ENCODE measurements around the gene ACTR3.
A peak's percentile ranks its signal among the peaks of the same experiment; 100 is the strongest.

Gene ACTR3

DNA sequence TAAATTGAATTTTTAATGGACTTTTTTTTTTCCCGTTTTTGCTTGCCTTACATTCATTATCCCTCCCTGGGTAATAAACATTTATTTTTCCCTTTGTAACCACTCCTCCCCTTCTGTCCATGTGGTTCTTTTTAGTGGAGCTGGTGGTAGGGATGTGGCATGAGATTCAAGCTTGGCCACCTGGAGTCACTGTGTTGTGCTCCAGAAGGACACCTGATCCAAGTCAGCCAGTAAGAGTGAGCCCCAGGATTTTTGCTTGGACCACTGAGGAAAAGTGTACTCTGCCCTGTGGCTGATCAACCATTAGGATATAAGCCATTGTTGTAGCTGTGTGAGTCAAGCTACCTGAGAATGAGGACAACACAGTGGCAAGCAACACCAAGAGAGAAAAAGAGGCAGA is 11.1 kb upstream of the ACTR3 start:
- Histone ChIP-seq H3K27me3 (ENCODE audit: control insufficient read depth, low read length) (no peaks in the 10 kb centered on the region), H3K4me3 (ENCODE audit: low read length) (no peak overlapping the region), H3K79me2 (ENCODE audit: control insufficient read depth, low read length) (peaks cover 27% of the 10 kb centered on the region), H3K36me3 (ENCODE audit: control insufficient read depth, low read length) (peaks cover 50% of the 10 kb centered on the region), H3K9me2 (replicated peaks; ENCODE audit: control insufficient read depth, low read length) (no peaks in the 10 kb centered on the region), H3K27ac (ENCODE audit: low read depth, low read length) (no peak overlapping the region), H3K4me1 (ENCODE audit: control insufficient read depth, low read length) (peaks cover 40% of the 10 kb centered on the region), H4K20me1 (ENCODE audit: control insufficient read depth, insufficient read depth, low read depth, low read length) (no peaks in the 10 kb centered on the region), H3K4me2 (ENCODE audit: low read length) (no peak overlapping the region), H3F3A (ENCODE audit: control insufficient read depth, insufficient read depth) (peaks cover 6% of the 10 kb centered on the region; the same call in 1 of the 2 replicates), H3K9me3 (ENCODE audit: control insufficient read depth, insufficient read depth, low read length) (no peaks in the 10 kb centered on the region)
- no peak for TF ChIP-seq EZH2phosphoT487 (IDR thresholded peaks at IDR 0.05; ENCODE audit: borderline replicate concordance, low read length)
- TF ChIP-seq, protein P1, sequence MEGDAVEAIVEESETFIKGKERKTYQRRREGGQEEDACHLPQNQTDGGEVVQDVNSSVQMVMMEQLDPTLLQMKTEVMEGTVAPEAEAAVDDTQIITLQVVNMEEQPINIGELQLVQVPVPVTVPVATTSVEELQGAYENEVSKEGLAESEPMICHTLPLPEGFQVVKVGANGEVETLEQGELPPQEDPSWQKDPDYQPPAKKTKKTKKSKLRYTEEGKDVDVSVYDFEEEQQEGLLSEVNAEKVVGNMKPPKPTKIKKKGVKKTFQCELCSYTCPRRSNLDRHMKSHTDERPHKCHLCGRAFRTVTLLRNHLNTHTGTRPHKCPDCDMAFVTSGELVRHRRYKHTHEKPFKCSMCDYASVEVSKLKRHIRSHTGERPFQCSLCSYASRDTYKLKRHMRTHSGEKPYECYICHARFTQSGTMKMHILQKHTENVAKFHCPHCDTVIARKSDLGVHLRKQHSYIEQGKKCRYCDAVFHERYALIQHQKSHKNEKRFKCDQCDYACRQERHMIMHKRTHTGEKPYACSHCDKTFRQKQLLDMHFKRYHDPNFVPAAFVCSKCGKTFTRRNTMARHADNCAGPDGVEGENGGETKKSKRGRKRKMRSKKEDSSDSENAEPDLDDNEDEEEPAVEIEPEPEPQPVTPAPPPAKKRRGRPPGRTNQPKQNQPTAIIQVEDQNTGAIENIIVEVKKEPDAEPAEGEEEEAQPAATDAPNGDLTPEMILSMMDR (IDR thresholded peaks at IDR 0.05; ENCODE audit: low read depth, low read length, poor library complexity, severe bottlenecking), result no peak

DNA sequence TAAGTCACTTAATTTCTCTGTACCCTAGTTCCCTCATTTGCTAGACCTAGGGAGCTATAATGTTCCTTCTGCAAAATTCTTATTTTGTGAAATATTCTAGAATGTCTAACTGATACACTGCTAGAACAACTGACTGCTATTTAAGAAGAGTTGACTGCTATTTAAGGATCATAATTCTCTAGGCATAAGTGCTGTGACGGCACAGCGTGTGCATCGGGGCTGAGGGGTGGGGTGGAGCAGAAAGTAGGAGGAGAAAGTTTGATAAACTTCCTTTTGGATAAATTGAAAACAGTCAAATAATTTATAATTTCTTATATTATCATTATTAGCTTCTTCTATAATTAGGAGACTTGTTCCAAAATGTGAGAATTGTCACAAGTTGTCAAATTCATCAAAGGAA is 10.4 kb upstream of the ACTR3 start:
- H3K27ac ChIP-seq (ENCODE audit: low read depth, low read length), result no peak overlapping the region
- H3K27me3 ChIP-seq (ENCODE audit: control insufficient read depth, low read length), result no peaks in the 10 kb centered on the region
- H3K4me1 ChIP-seq (ENCODE audit: control insufficient read depth, low read length), result peaks cover 37% of the 10 kb centered on the region
- peaks cover 35% of the 10 kb centered on the region for H3K79me2 ChIP-seq (ENCODE audit: control insufficient read depth, low read length)
- no peak overlapping the region for H3K4me3 ChIP-seq (ENCODE audit: low read length)
- H3K9me3 ChIP-seq (ENCODE audit: control insufficient read depth, insufficient read depth, low read length), result no peaks in the 10 kb centered on the region
- no peak overlapping the region for H3K4me2 ChIP-seq (ENCODE audit: low read length)
- H4K20me1 ChIP-seq (ENCODE audit: control insufficient read depth, insufficient read depth, low read depth, low read length), result no peaks in the 10 kb centered on the region
- H3K9me2 ChIP-seq (replicated peaks; ENCODE audit: control insufficient read depth, low read length), result no peaks in the 10 kb centered on the region
- H3K36me3 ChIP-seq (ENCODE audit: control insufficient read depth, low read length), result peaks cover 51% of the 10 kb centered on the region
- H3F3A ChIP-seq (ENCODE audit: control insufficient read depth, insufficient read depth), result peaks cover 6% of the 10 kb centered on the region; the same call in 1 of the 2 replicates
- TF ChIP-seq EZH2phosphoT487 (IDR thresholded peaks at IDR 0.05; ENCODE audit: borderline replicate concordance, low read length), result no peak
- TF ChIP-seq, protein P1 (IDR thresholded peaks at IDR 0.05; ENCODE audit: low read depth, low read length, poor library complexity, severe bottlenecking), result no peak

DNA sequence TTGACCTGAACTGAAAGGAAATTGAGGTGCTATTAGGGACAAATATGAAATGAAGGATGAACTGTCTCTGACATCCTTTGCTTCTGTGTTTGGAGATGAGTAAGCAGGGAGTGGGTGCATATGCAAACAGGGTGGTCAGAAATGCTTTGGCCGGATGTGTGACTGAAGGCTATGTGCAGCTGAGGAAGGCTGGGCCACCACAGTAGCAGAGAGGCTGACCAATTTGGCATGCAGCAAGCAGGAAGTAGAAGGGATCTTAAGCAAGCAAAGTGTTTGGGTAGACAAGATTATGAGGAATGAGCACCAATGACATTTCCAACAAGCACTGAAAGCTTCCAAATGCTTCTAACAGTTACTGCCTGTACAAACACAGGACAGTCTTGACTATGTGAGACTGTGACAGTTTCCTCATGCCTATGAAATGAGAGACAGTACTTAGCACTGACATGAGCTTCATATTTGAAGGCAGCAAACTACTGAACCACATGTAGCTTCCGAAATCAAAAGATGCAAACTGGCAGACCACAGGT is 3.3 kb upstream of the ACTR3 start:
- peaks cover 90% of the 10 kb centered on the region for H3K79me2 ChIP-seq (ENCODE audit: control insufficient read depth, low read length)

More for the DNA sequence above, 3.3 kb upstream of the ACTR3 start:
- H3K4me1 ChIP-seq (ENCODE audit: control insufficient read depth, low read length), result peaks cover 45% of the 10 kb centered on the region
- peak overlapping the region; percentile 88 for H3K4me2 ChIP-seq (ENCODE audit: low read length)
- H3K4me3 ChIP-seq (ENCODE audit: low read length), result peak overlapping the region; percentile 96
- peaks cover 31% of the 10 kb centered on the region for H3F3A ChIP-seq (ENCODE audit: control insufficient read depth, insufficient read depth)
- H3K27me3 ChIP-seq (ENCODE audit: control insufficient read depth, low read length), result no peaks in the 10 kb centered on the region
- H3K27ac ChIP-seq (ENCODE audit: low read depth, low read length), result peak overlapping the region; percentile 95
- H3K36me3 ChIP-seq (ENCODE audit: control insufficient read depth, low read length), result peaks cover 80% of the 10 kb centered on the region
- no peaks in the 10 kb centered on the region for H3K9me2 ChIP-seq (replicated peaks; ENCODE audit: control insufficient read depth, low read length)
- no peaks in the 10 kb centered on the region for H3K9me3 ChIP-seq (ENCODE audit: control insufficient read depth, insufficient read depth, low read length)
- no peaks in the 10 kb centered on the region for H4K20me1 ChIP-seq (ENCODE audit: control insufficient read depth, insufficient read depth, low read depth, low read length)
- TF ChIP-seq, protein P1 (IDR thresholded peaks at IDR 0.05; ENCODE audit: low read depth, low read length, poor library complexity, severe bottlenecking), result no peak
- no peak for TF ChIP-seq EZH2phosphoT487 (IDR thresholded peaks at IDR 0.05; ENCODE audit: borderline replicate concordance, low read length)
